WTC11 (cell line): ENCODE data around the gene SLC9B1. TPM values are rescaled to one million over a fixed set of nuclear protein-coding genes. Genes with fewer than 3 reads are reported as not detected.
A peak's percentile ranks its signal among the peaks of the same experiment; 100 is the strongest.

ENCODE experiments used
- ATF1 ChIP-seq: sonication (generic); formaldehyde crosslinking; IDR thresholded peaks from 2 replicates; pipeline ENCODE4 v1.8.1; 2023; ENCODE audit warnings: mild to moderate bottlenecking, moderate library complexity, missing genetic modification reagents
- CBFB ChIP-seq: sonication (generic); formaldehyde crosslinking; IDR thresholded peaks from 2 replicates; pipeline ENCODE4 v1.8.1; 2022; ENCODE audit warnings: mild to moderate bottlenecking, low read depth, missing genetic modification reagents
- CREM ChIP-seq: sonication (generic); formaldehyde crosslinking; IDR thresholded peaks from 2 replicates; pipeline ENCODE4 v1.8.1; 2022; ENCODE audit warnings: mild to moderate bottlenecking, missing genetic modification reagents, moderate library complexity
- E2F1 ChIP-seq: sonication (generic); formaldehyde crosslinking; IDR thresholded peaks from 2 replicates; pipeline ENCODE4 v1.8.0; 2022; ENCODE audit warnings: mild to moderate bottlenecking, missing genetic modification reagents
- GTF2I ChIP-seq: fragments of 250-450 bp; sonication (Bioruptor Pico); conservative IDR thresholded peaks from 2 replicates; pipeline ENCODE4 v1.4.0; 2021; ENCODE audit warnings: mild to moderate bottlenecking
- IRF1 ChIP-seq: sonication (generic); formaldehyde crosslinking; IDR thresholded peaks from 2 replicates; pipeline ENCODE4 v1.8.0; 2023; ENCODE audit warnings: missing genetic modification reagents
- JUN ChIP-seq: sonication (generic); formaldehyde crosslinking; IDR thresholded peaks from 2 replicates; pipeline ENCODE4 v1.8.0; 2023; ENCODE audit warnings: mild to moderate bottlenecking, missing genetic modification reagents
- NR1H2 ChIP-seq: sonication (generic); formaldehyde crosslinking; IDR thresholded peaks from 2 replicates; pipeline ENCODE4 v1.9.0; 2021; ENCODE audit warnings: mild to moderate bottlenecking, moderate library complexity, missing genetic modification reagents
- PRRX2 ChIP-seq: fragments of 250-450 bp; sonication (Bioruptor Pico); IDR thresholded peaks from 2 replicates; pipeline ENCODE4 v1.8.0; 2021; ENCODE audit warnings: mild to moderate bottlenecking
- TEAD1 ChIP-seq: sonication (generic); formaldehyde crosslinking; IDR thresholded peaks from 2 replicates; pipeline ENCODE4 v1.8.0; 2022; ENCODE audit warnings: mild to moderate bottlenecking, missing genetic modification reagents
- USF1 ChIP-seq: sonication (generic); formaldehyde crosslinking; IDR thresholded peaks from 2 replicates; pipeline ENCODE4 v1.8.0; 2022; ENCODE audit warnings: mild to moderate bottlenecking, missing genetic modification reagents
- ZBTB21 ChIP-seq: sonication (generic); formaldehyde crosslinking; IDR thresholded peaks from 2 replicates; pipeline ENCODE4 v1.8.1; 2023; ENCODE audit warnings: mild to moderate bottlenecking, missing genetic modification reagents, borderline replicate concordance
- ZNF138 ChIP-seq: sonication (generic); formaldehyde crosslinking; conservative IDR thresholded peaks from 2 replicates; pipeline ENCODE4 v1.8.1; 2022; ENCODE audit warnings: mild to moderate bottlenecking, moderate library complexity, missing genetic modification reagents
- ZNF232 ChIP-seq: sonication (generic); formaldehyde crosslinking; IDR thresholded peaks from 2 replicates; pipeline ENCODE4 v1.8.0; 2022; ENCODE audit warnings: mild to moderate bottlenecking, missing genetic modification reagents
- ZNF263 ChIP-seq: sonication (generic); formaldehyde crosslinking; IDR thresholded peaks from 2 replicates; pipeline ENCODE4 v1.8.1; 2022; ENCODE audit warnings: low read depth, mild to moderate bottlenecking, moderate library complexity, missing genetic modification reagents
- ZNF317 ChIP-seq: sonication (generic); formaldehyde crosslinking; IDR thresholded peaks from 2 replicates; pipeline ENCODE4 v1.8.1; 2023; ENCODE audit warnings: low read depth, mild to moderate bottlenecking, moderate library complexity, missing genetic modification reagents, borderline replicate concordance
- ZNF423 ChIP-seq: fragments of 250-450 bp; sonication (Bioruptor Pico); IDR thresholded peaks from 2 replicates; pipeline ENCODE4 v2.1.2; 2022; ENCODE audit warnings: mild to moderate bottlenecking, moderate library complexity
- total RNA-seq: library from RNA; stranded (reverse); gene quantifications from 3 replicates; pipeline ENCODE4 v1.2.3, GENCODE V29; 2021
- TF ChIP-seq, protein P1 (sequence below): sonication (generic); formaldehyde crosslinking; conservative IDR thresholded peaks from 2 replicates; pipeline ENCODE4 v1.8.1; 2023; ENCODE audit warnings: mild to moderate bottlenecking, low read depth, missing genetic modification reagents, moderate library complexity
- TF ChIP-seq, protein P2 (sequence below): sonication (generic); formaldehyde crosslinking; IDR thresholded peaks from 2 replicates; pipeline ENCODE4 v1.8.0; 2022; ENCODE audit warnings: mild to moderate bottlenecking, missing genetic modification reagents
- TF ChIP-seq, protein P3 (sequence below): sonication (generic); formaldehyde crosslinking; IDR thresholded peaks from 2 replicates; pipeline ENCODE4 v1.8.1; 2023; ENCODE audit warnings: mild to moderate bottlenecking, moderate library complexity, missing genetic modification reagents
- TF ChIP-seq, protein P4 (sequence below): sonication (generic); formaldehyde crosslinking; IDR thresholded peaks from 2 replicates; pipeline ENCODE4 v1.8.1; 2022; ENCODE audit warnings: low read depth, missing genetic modification reagents, borderline replicate concordance
- TF ChIP-seq, protein P5 (sequence below): fragments of 250-450 bp; sonication (Bioruptor Pico); IDR thresholded peaks from 2 replicates; pipeline ENCODE4 v1.9.0; 2021; ENCODE audit warnings: mild to moderate bottlenecking, borderline replicate concordance
- TF ChIP-seq, protein P6 (sequence below): sonication (generic); formaldehyde crosslinking; IDR thresholded peaks from 2 replicates; pipeline ENCODE4 v1.8.1; 2022; ENCODE audit warnings: missing genetic modification reagents, borderline replicate concordance

The SLC9B1 gene
- total RNA-seq, 1 experiment from 2014 or later, result 0.59 TPM

DNA sequence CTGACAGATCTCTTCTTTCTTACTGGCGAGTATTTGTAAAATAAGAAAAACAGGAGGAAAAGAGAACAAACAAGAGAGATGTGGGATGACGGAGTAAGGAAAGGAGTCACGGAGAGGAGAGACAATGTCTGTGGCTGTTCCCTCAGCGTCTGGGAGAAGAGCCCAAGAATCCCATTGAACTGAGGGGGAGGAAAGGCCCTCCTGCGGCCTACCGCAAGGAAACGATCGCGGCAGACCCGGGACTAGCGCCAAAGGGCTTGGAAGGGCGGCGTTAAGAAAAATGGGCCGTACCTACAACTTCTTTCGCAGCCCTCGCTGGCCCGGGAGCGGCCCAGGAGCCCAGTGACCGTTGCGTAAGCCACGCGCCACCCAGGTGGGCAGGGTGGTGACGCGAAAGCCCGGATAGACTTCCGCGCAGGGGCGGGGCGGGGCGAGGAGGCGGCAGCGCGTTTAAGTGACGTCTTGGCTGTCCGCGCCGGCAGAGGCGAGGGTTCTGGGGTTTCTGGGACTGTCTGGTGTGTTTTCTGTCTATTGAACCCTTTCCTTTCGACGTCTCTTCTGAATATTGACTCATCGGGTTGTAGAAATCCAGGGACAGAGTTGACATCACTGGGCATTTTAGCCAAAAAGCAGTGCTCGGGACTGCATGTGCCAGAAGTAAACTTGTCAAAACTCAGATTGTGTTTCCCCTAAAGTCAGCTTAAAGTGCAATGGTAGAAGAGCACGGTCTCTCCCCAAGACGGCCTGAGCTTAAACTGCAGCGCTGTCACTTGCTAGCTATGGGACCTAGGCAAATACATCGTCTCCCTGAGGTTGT, at the start of gene SLC9B1 (continued):
- TF ChIP-seq, protein P1, sequence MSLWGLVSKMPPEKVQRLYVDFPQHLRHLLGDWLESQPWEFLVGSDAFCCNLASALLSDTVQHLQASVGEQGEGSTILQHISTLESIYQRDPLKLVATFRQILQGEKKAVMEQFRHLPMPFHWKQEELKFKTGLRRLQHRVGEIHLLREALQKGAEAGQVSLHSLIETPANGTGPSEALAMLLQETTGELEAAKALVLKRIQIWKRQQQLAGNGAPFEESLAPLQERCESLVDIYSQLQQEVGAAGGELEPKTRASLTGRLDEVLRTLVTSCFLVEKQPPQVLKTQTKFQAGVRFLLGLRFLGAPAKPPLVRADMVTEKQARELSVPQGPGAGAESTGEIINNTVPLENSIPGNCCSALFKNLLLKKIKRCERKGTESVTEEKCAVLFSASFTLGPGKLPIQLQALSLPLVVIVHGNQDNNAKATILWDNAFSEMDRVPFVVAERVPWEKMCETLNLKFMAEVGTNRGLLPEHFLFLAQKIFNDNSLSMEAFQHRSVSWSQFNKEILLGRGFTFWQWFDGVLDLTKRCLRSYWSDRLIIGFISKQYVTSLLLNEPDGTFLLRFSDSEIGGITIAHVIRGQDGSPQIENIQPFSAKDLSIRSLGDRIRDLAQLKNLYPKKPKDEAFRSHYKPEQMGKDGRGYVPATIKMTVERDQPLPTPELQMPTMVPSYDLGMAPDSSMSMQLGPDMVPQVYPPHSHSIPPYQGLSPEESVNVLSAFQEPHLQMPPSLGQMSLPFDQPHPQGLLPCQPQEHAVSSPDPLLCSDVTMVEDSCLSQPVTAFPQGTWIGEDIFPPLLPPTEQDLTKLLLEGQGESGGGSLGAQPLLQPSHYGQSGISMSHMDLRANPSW (CRISPR knock-in tag), result no peak
- TF ChIP-seq, protein P2, sequence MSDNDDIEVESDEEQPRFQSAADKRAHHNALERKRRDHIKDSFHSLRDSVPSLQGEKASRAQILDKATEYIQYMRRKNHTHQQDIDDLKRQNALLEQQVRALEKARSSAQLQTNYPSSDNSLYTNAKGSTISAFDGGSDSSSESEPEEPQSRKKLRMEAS (CRISPR knock-in tag), result peak; percentile 96
- TF ChIP-seq, protein P3, sequence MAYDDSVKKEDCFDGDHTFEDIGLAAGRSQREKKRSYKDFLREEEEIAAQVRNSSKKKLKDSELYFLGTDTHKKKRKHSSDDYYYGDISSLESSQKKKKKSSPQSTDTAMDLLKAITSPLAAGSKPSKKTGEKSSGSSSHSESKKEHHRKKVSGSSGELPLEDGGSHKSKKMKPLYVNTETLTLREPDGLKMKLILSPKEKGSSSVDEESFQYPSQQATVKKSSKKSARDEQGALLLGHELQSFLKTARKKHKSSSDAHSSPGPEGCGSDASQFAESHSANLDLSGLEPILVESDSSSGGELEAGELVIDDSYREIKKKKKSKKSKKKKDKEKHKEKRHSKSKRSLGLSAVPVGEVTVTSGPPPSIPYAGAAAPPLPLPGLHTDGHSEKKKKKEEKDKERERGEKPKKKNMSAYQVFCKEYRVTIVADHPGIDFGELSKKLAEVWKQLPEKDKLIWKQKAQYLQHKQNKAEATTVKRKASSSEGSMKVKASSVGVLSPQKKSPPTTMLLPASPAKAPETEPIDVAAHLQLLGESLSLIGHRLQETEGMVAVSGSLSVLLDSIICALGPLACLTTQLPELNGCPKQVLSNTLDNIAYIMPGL (CRISPR knock-in tag), result no peak
- TF ChIP-seq NR1H2 (CRISPR knock-in tag) (no peak), CBFB (CRISPR knock-in tag) (no peak), JUN (CRISPR knock-in tag) (no peak), ATF1 (CRISPR knock-in tag) (no peak; the same call in 1 of the 2 replicates), USF1 (CRISPR knock-in tag) (peak; percentile 53; the same call in 1 of the 2 replicates), ZNF423 (CRISPR knock-in tag) (no peak), CREM (peak; percentile 96), ZNF138 (no peak), TEAD1 (peak; percentile 85), PRRX2 (no peak), ZBTB21 (no peak), E2F1 (CRISPR knock-in tag) (peak; percentile 75; the same call in 1 of the 2 replicates), ZNF263 (CRISPR knock-in tag) (no peak), ZNF317 (no peak), GTF2I (CRISPR knock-in tag) (no peak), ZNF232 (CRISPR knock-in tag) (no peak), IRF1 (CRISPR knock-in tag) (peak; percentile 66; the same call in 1 of the 2 replicates)
- TF ChIP-seq, protein P4, sequence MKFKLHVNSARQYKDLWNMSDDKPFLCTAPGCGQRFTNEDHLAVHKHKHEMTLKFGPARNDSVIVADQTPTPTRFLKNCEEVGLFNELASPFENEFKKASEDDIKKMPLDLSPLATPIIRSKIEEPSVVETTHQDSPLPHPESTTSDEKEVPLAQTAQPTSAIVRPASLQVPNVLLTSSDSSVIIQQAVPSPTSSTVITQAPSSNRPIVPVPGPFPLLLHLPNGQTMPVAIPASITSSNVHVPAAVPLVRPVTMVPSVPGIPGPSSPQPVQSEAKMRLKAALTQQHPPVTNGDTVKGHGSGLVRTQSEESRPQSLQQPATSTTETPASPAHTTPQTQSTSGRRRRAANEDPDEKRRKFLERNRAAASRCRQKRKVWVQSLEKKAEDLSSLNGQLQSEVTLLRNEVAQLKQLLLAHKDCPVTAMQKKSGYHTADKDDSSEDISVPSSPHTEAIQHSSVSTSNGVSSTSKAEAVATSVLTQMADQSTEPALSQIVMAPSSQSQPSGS (CRISPR knock-in tag), result no peak
- TF ChIP-seq, protein P5, sequence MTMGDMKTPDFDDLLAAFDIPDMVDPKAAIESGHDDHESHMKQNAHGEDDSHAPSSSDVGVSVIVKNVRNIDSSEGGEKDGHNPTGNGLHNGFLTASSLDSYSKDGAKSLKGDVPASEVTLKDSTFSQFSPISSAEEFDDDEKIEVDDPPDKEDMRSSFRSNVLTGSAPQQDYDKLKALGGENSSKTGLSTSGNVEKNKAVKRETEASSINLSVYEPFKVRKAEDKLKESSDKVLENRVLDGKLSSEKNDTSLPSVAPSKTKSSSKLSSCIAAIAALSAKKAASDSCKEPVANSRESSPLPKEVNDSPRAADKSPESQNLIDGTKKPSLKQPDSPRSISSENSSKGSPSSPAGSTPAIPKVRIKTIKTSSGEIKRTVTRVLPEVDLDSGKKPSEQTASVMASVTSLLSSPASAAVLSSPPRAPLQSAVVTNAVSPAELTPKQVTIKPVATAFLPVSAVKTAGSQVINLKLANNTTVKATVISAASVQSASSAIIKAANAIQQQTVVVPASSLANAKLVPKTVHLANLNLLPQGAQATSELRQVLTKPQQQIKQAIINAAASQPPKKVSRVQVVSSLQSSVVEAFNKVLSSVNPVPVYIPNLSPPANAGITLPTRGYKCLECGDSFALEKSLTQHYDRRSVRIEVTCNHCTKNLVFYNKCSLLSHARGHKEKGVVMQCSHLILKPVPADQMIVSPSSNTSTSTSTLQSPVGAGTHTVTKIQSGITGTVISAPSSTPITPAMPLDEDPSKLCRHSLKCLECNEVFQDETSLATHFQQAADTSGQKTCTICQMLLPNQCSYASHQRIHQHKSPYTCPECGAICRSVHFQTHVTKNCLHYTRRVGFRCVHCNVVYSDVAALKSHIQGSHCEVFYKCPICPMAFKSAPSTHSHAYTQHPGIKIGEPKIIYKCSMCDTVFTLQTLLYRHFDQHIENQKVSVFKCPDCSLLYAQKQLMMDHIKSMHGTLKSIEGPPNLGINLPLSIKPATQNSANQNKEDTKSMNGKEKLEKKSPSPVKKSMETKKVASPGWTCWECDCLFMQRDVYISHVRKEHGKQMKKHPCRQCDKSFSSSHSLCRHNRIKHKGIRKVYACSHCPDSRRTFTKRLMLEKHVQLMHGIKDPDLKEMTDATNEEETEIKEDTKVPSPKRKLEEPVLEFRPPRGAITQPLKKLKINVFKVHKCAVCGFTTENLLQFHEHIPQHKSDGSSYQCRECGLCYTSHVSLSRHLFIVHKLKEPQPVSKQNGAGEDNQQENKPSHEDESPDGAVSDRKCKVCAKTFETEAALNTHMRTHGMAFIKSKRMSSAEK (CRISPR knock-in tag), result no peak
- TF ChIP-seq, protein P6, sequence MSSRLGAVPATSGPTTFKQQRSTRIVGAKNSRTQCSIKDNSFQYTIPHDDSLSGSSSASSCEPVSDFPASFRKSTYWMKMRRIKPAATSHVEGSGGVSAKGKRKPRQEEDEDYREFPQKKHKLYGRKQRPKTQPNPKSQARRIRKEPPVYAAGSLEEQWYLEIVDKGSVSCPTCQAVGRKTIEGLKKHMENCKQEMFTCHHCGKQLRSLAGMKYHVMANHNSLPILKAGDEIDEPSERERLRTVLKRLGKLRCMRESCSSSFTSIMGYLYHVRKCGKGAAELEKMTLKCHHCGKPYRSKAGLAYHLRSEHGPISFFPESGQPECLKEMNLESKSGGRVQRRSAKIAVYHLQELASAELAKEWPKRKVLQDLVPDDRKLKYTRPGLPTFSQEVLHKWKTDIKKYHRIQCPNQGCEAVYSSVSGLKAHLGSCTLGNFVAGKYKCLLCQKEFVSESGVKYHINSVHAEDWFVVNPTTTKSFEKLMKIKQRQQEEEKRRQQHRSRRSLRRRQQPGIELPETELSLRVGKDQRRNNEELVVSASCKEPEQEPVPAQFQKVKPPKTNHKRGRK (CRISPR knock-in tag), result no peak
